Astrocyte (in vitro differentiated cells and primary cell): ENCODE data around the gene LTBP2. TPM values are rescaled to one million over a fixed set of nuclear protein-coding genes. Genes with fewer than 3 reads are reported as not detected.

ENCODE experiments used
- DNase-seq: peaks from one replicate; pipeline ENCODE4 v3.0.0-alpha.2; 2010; ENCODE audit warnings: low read depth
- FAIRE-seq: peaks from 2 replicates; lab custom pipeline; 2011; peaks lifted over from hg19 to GRCh38; lab: Jason Lieb, UNC
- H2AFZ ChIP-seq: 2 replicates; pipeline ENCODE4 v1.6.0; 2012; ENCODE audit warnings: low read depth, low read length, inconsistent platforms
- H3K27ac ChIP-seq: 2 replicates; pipeline ENCODE4 v1.5.1; 2011; ENCODE audit warnings: low read depth, low read length, inconsistent platforms
- H3K27me3 ChIP-seq: 2 replicates; pipeline ENCODE4 v1.6.0; 2011; ENCODE audit warnings: low read length, inconsistent platforms; ENCODE audit not compliant: insufficient read depth
- H3K36me3 ChIP-seq: 2 replicates; pipeline ENCODE4 v1.5.1; 2011; ENCODE audit warnings: low read length, inconsistent platforms; ENCODE audit not compliant: insufficient read depth
- H3K4me1 ChIP-seq: 2 replicates; pipeline ENCODE4 v1.5.1; 2011; ENCODE audit warnings: low read length, inconsistent platforms; ENCODE audit not compliant: insufficient read depth
- H3K4me2 ChIP-seq: 2 replicates; pipeline ENCODE4 v1.6.0; 2012; ENCODE audit warnings: low read length, inconsistent platforms
- H3K4me3 ChIP-seq: 2 replicates; pipeline ENCODE4 v1.5.1; 2011; ENCODE audit warnings: low read depth, mild to moderate bottlenecking, low read length, inconsistent platforms; ENCODE audit not compliant: insufficient read depth
- H3K79me2 ChIP-seq: 2 replicates; pipeline ENCODE4 v1.6.0; 2012; ENCODE audit warnings: mild to moderate bottlenecking, low read length, inconsistent platforms; ENCODE audit not compliant: insufficient read depth
- H3K9ac ChIP-seq: 2 replicates; pipeline ENCODE4 v1.6.0; 2012; ENCODE audit warnings: mild to moderate bottlenecking, low read length, inconsistent platforms
- H3K9me3 ChIP-seq: 2 replicates; pipeline ENCODE4 v1.5.1; 2012; ENCODE audit warnings: low read depth, mild to moderate bottlenecking, low read length, inconsistent platforms; ENCODE audit not compliant: insufficient read depth
- H4K20me1 ChIP-seq: 2 replicates; pipeline ENCODE4 v1.6.0; 2012; ENCODE audit warnings: low read length, inconsistent platforms; ENCODE audit not compliant: insufficient read depth
- H3K27ac Mint-ChIP-seq: one replicate; pipeline ENCODE4 v1.8.0; 2021; ENCODE audit warnings: mild to moderate bottlenecking, mixed read lengths; ENCODE audit not compliant: unreplicated experiment
- H3K27me3 Mint-ChIP-seq: one replicate; pipeline ENCODE4 v1.8.0; 2021; ENCODE audit warnings: low read depth, mixed read lengths; ENCODE audit not compliant: unreplicated experiment
- H3K36me3 Mint-ChIP-seq: one replicate; pipeline ENCODE4 v1.8.0; 2021; ENCODE audit warnings: low read depth, mixed read lengths; ENCODE audit not compliant: unreplicated experiment
- H3K4me1 Mint-ChIP-seq: one replicate; pipeline ENCODE4 v1.8.0; 2021; ENCODE audit warnings: low read depth, mixed read lengths; ENCODE audit not compliant: unreplicated experiment
- H3K4me3 Mint-ChIP-seq: one replicate; pipeline ENCODE4 v1.8.0; 2021; ENCODE audit warnings: mild to moderate bottlenecking, moderate library complexity, mixed read lengths; ENCODE audit not compliant: unreplicated experiment
- H3K9me3 Mint-ChIP-seq: one replicate; pipeline ENCODE4 v1.8.0; 2021; ENCODE audit warnings: mild to moderate bottlenecking, mixed read lengths; ENCODE audit not compliant: unreplicated experiment
- CTCF ChIP-seq: IDR thresholded peaks from 2 replicates; pipeline ENCODE4 v1.5.1; 2011; ENCODE audit warnings: low read depth, mild to moderate bottlenecking, inconsistent platforms, low read length, moderate library complexity; ENCODE audit not compliant: insufficient read depth
- EZH2 ChIP-seq: IDR thresholded peaks from 2 replicates; pipeline ENCODE4 v1.6.1; 2012; ENCODE audit warnings: mild to moderate bottlenecking, low read length, inconsistent platforms; ENCODE audit not compliant: insufficient read depth
- total RNA-seq: library from RNA; stranded (reverse); gene quantifications from 2 replicates; pipeline ENCODE4 v1.2.1, GENCODE V29; 2021

LTBP2 gene
- total RNA-seq, 1 donor from 2014 or later = 162 TPM

- Histone ChIP-seq H2AFZ (no peak overlapping the region), H3K27ac (no peak overlapping the region), H3K4me1 (peaks cover 25% of the 10 kb centered on the region), H3K36me3 (peaks cover 14% of the 10 kb centered on the region), H3K9ac (no peak overlapping the region), H4K20me1 (peaks cover 16% of the 10 kb centered on the region), H3K27me3 (no peaks in the 10 kb centered on the region), H3K9me3 (no peaks in the 10 kb centered on the region), H3K4me3 (no peak overlapping the region), H3K79me2 (peaks cover 31% of the 10 kb centered on the region), H3K4me2 (peak overlapping the region; percentile 93)
- FAIRE-seq (no peak), DNase-seq (no peak)
- Mint-ChIP-seq H3K9me3 (no peaks in the 10 kb centered on the region), H3K27me3 (no peaks in the 10 kb centered on the region), H3K4me1 (peaks cover 12% of the 10 kb centered on the region), H3K36me3 (peaks cover 3% of the 10 kb centered on the region), H3K27ac (no peak overlapping the region), H3K4me3 (peak overlapping the region; percentile 92)
- no peak for TF ChIP-seq CTCF
- no peak for TF ChIP-seq EZH2
These were observed 116.7 kb downstream of the LTBP2 start for GRCh38 chr14:74495356-74495755.

GRCh38 chr14:74493343-74494261, 118.4 kb downstream of the LTBP2 start, which contains the start of gene ISCA2:
TSS of gene ISCA2 (plus strand) at chr14:74493765. CDS start at chr14:74493775, 10 bp downstream.
- Mint-ChIP-seq H3K27ac (peak within 1 kb of the TSS; percentile 48), H3K9me3 (no peaks in the 10 kb centered on the region), H3K4me3 (peak within 1 kb of the TSS; percentile 92), H3K27me3 (no peaks in the 10 kb centered on the region), H3K4me1 (peaks cover 16% of the 10 kb centered on the region), H3K36me3 (peaks cover 2% of the 10 kb centered on the region)
- H3K4me1 ChIP-seq = peaks cover 31% of the 10 kb centered on the region
- peak within 1 kb of the TSS; percentile 96 for H3K4me2 ChIP-seq
- FAIRE-seq (no peak), DNase-seq (peak; percentile 96)
- peaks cover 20% of the 10 kb centered on the region for H4K20me1 ChIP-seq
- no peak for TF ChIP-seq CTCF
- no peak for TF ChIP-seq EZH2
- H3K27me3 ChIP-seq = no peaks in the 10 kb centered on the region
- H3K9me3 ChIP-seq = no peaks in the 10 kb centered on the region
- peaks cover 31% of the 10 kb centered on the region for H3K79me2 ChIP-seq
- peak within 1 kb of the TSS; percentile 83 for H3K27ac ChIP-seq
- H3K9ac ChIP-seq = peak within 1 kb of the TSS; percentile 97
- H3K4me3 ChIP-seq = peak within 1 kb of the TSS; percentile 94
- H3K36me3 ChIP-seq = no peaks in the 10 kb centered on the region
- H2AFZ ChIP-seq = peak within 1 kb of the TSS; percentile 95
